GM19351 (cell line): ENCODE measurements around the gene LRBA.
"Not testable (repeated sequence)": the region's sequence is repeated elsewhere in the genome, so short reads cannot be mapped to it uniquely, and the experiment has no call there.

Source experiments
- ATAC-seq: cut with Tn5 transposase; IDR thresholded peaks from one replicate; pipeline ENCODE4 v1.9.1; 2021; ENCODE audit warnings: mild to moderate bottlenecking, moderate library complexity; ENCODE audit not compliant: unreplicated experiment

The LRBA gene

GRCh38 chr4:151015459-151016347 lies 619 bp upstream of the LRBA start:
- ATAC-seq: peak; percentile 70

GRCh38 chr4:151013944-151014343 lies 1.1 kb downstream of the LRBA start:
- no peak for ATAC-seq

- ATAC-seq: no peak
Observed at GRCh38 chr4:151013491-151013890, 1.6 kb downstream of the LRBA start.

- no peak for ATAC-seq
Observed at GRCh38 chr4:151012820-151013219, 2.3 kb downstream of the LRBA start.

GRCh38 chr4:151012376-151012775 lies 2.7 kb downstream of the LRBA start:
- no peak for ATAC-seq

- ATAC-seq: no peak
Observed at GRCh38 chr4:151004222-151004621, 10.9 kb downstream of the LRBA start.

GRCh38 chr4:151000747-151001429 lies 14.2 kb downstream of the LRBA start:
- no peak for ATAC-seq

- ATAC-seq: no peak
Observed at GRCh38 chr4:150999086-150999485, 16.0 kb downstream of the LRBA start.

- no peak for ATAC-seq
Observed at GRCh38 chr4:150997141-150997540, 17.9 kb downstream of the LRBA start.

GRCh38 chr4:150994721-150995120 lies 20.4 kb downstream of the LRBA start:
- no peak for ATAC-seq

- ATAC-seq: not testable (repeated sequence)
Observed at GRCh38 chr4:150993577-150993976, 21.5 kb downstream of the LRBA start.

- ATAC-seq: no peak
Observed at GRCh38 chr4:150990993-150991392, 24.1 kb downstream of the LRBA start.

GRCh38 chr4:150990250-150990649 lies 24.8 kb downstream of the LRBA start:
- ATAC-seq: no peak

GRCh38 chr4:150988238-150988637 lies 26.8 kb downstream of the LRBA start:
- ATAC-seq: no peak

- ATAC-seq: no peak
Observed at GRCh38 chr4:150987204-150987603, 27.9 kb downstream of the LRBA start.

GRCh38 chr4:150986085-150986484 lies 29.0 kb downstream of the LRBA start:
- ATAC-seq: peak; percentile 81

GRCh38 chr4:150983851-150984250 lies 31.2 kb downstream of the LRBA start:
- ATAC-seq: no peak

GRCh38 chr4:150982557-150983233 lies 32.4 kb downstream of the LRBA start:
- no peak for ATAC-seq

- no peak for ATAC-seq
Observed at GRCh38 chr4:150978738-150979575, 36.1 kb downstream of the LRBA start.

GRCh38 chr4:150976478-150977118 lies 38.5 kb downstream of the LRBA start:
- ATAC-seq: peak; percentile 67
